Dedifferentiated amniotic fluid mesenchymal stem cell (primary cell): ENCODE data around the gene TRNT1.

Source experiments
- DNase-seq: peaks from one replicate; pipeline ENCODE4 v3.0.0-alpha.2; 2016; ENCODE audit errors: extremely low spot score

TRNT1 gene

DNA sequence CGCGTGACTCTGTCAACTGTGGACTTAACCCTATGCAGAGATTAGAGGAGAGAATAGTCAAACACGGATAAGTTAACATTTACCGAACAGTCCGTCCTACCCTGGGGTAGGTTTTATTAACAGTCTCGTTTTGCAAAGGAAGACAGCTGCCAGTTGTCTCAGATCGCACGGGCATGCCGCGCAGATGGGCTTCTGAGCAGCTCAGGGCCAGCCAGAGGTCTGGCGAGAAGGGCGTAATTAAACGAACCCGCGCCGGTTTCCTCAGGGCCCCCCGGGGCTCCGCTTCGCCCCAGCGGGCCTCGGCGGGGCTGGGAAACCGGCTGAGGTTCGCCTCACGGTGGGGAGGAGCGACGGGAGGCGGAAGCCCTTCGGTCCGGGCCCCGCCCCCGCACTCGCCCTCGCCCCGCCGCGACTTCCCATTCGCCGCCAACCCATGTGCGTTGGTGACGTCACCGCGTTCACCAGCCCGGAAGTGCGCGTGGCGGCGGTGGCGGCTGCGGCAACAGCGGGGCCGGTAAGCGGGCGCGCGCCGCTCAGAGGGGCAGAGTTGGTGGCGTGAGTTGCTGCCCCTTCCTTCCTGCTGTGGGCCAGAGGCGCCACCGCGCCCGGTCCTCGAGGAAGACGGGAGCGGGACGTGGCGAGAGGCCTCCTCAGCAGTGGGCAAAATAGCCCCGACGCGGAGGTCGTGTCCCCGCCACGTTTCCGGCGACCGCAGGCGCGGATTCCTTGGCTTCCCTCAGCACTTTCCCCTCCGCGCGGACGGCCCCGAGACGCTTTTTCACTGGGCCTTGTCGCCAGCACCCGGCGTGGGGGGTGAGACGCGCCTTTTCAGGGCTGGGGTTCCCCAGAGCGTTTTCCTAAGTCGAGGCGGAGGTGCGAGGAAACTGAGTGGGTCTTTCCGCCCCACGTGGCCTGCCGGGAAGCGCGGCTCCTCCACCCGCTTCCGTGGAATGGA is at the start of gene TRNT1:
Gene TRNT1, plus strand, starts transcription at position 464 of the 955 bp plus-strand sequence. CDS start 2,101 bp downstream, outside the sequence.
- DNase-seq = peak; percentile 91

DNA sequence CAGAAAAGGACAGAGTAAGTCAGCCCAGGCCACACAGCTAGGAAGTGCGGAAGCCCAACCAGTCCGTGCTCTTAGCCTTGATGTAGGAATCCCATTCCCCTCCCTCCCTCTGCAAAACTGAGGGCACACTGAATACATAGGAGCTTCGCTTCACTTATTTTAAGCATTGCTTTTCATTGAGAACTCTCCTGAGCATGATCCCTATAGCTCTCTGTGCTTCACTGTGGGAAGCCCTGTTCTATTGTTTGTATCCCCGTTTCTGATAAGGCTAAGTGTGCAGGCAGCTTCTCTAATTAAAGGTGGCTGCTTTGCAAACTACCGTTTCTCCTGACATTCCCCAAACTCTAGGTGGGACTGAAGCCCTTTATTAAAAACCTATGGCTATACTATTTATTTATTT is 46.4 kb upstream of the TRNT1 start:
- no peak for DNase-seq

DNA sequence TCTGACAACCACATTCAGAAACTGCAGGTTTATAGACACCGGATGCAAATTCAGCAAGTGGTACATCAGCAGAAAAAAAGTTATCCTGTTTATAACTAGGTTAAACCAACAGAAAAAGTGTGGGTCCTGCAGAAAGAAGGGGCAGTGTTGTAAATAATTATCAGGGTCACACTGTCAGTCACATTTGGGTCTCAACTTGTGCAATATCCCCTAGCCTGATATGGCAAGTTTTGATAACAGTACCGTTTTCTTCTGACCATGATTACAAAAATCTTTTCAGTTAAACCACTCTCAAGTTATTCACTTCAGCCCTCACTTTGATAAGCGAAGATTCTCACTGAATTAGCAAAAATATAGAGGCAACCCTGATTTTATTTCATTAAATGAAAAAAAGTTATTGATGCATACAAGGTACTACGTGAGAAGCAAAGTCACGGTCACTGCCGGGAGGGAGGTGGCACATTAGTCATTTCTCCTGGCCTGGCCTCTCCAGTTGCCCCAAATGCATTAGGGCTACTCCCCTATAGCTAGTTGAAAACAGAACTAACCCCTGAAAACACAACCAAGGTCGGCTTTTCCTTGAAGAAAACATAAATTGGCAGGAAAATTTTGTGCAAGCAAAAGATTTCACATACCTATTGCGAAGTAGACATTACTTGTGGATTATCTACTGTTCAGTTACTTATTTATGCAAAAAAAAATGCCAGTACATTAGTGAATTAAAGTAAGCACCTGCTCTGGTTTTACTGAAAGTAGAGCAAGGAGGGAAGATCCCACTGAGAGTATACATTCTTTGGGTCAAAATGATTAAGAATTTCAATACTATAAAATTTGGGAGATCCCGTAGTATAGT is 45.1 kb upstream of the TRNT1 start:
- no peak for DNase-seq

DNA sequence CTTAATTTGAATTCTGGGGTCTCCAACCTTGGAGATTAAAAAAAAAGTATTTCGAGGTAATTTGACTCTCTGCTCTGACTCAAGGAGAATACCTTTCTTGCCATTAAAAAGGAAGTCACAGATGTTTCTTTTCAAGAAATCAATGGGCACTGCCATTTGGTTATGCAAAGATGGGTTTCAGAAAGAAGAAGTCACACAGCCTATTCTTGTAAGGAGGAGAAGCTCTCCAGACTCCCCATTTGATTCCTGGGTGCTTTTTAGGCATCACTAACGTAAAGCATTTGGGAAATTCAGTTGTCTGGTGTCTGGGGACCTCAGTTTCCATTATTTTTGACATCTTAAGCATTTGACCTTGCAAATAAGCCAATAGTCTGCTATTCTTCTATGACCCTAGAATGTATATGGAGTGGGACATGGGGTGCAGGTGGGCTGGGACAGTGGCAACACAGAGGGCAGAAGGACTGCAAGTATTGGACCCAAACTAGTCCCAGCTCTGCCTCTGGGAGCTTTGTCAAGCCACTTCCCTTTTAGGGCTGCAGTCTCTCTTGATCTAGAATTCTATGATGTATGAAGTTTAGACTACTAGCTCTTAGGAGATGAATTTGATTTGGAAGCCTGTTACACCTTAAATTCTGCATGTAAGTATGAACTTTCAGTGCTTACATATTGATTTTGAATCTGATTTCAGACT is 44.4 kb upstream of the TRNT1 start:
- no peak for DNase-seq

DNA sequence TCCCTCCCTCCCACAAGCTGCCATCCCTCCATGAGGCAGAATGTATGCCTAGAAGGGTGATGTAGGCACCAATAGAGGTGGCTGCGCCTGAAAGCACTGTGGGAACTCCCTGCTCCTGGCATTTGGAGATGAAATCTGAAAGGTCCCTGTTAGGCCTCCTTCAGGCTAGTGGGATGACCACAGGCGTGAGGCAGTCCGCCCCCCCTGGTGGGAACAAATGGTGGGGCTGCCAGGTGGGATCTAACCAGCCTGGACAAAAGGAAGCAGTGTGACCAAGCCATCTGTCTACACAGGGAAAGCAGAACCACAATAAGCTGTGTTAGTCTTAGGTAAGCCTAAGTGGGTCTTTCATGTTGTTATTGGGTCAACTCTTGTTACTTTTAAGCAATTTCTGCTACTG is 41.9 kb upstream of the TRNT1 start:
- DNase-seq = no peak

DNA sequence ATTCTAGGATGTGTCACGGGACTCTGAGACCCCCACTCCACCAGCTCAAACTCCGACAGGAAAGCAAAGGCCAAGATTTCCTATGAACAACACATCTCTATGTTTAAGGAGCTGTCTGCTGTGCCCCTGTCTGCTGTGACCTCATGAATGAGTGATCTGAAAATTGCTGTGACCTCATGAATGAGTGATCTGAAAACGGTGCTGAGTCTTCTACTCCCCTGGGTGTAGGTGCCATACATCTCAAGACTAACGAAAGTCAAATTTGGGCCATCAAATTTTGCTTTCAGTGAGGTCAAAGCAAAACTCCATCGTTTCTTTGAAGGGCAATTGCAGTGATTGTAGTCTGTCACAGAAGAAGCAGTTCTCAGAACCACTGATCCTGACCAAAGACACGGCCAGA is 41.0 kb upstream of the TRNT1 start:
- DNase-seq = no peak

DNA sequence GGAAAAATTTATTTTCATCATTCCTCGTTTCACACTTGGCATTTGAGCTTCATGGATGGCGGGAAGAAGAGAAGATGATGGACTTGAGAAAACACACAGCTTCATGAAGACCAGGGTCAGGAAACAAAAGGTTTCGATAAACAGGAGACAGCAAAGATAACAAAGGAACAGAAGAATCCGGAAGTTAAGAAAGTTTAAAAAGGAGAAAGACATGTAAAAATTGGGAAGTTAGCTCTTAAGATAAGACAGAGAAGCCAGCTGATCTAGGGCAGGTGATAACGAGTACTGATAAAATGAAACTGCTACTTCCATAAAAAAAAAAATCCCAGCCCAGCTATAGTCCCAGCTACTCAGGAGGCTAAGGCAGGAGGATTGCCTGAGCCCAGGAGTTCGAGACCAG is 40.5 kb upstream of the TRNT1 start:
- DNase-seq = no peak

DNA sequence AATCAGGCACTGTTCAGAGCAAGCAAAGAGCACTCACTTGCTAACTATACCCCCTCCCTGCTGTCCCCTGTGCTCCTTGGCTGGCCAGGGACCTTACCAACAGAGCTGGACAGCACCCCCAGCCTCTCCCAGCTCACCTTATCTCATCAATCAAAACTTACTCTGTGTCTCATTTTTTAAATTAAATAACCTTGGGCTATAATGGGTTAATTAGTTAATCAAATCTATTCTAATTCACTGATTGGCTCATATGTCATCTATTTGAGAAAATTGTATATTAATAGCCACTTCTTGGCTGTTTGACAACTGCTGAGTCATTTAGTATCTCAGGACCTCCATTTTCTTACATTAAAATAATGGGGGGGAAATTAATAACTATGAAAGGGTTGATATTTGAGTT is 39.5 kb upstream of the TRNT1 start:
- no peak for DNase-seq

DNA sequence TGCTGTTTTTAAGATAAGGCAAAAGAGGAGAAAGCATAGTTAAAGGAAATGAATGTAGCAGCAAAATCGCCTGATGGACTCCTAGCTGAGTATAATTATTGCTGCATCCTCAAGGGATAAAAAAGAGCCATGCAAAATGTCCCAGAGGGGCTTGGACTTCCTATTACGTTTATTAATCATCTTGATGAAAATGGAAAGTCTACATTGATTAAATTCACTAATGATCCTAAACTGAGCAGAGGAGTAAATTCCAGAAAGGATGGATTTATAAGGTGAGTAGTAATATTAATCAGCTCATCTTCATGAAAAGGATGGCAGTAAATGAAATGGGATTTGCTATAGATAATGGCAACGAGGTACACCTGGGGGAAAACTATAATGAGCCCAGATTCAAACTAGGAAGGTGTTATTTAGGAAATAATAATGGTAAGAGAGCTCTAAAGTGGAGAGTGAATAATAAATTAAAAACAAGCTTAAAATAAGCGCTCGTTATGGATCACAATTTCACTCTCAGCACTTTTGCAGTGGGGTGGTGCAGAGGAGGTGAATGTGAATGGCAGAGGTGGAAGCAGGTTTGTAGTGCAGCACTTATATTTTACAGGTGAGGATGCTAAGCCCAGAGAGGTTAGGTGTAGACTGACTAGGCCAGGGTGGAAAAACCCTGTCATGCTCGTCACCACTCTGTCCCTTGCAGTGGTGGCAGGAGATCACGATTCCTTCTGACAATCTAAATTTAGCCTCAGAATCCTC is 38.8 kb upstream of the TRNT1 start:
- DNase-seq = no peak

DNA sequence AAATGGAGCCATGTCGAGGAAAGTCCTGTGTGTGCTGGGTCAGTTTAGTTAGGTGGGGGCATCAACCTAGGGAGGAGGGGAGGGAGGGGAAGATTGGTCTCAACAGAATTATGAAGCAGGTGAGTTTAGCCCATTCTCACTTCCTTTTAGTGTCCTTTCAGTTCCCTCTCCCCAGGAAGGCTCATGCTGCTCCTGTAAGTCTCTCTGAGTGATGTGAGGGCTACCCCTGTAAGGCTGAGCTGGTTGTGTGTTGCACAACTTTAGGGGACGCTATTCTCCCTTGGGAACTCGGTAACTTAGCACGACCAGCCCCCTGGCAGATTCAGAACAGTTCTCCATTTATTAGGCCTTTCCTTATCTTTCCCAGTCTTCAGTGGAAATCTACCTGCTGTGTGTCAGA is 37.7 kb upstream of the TRNT1 start:
- DNase-seq = no peak

DNA sequence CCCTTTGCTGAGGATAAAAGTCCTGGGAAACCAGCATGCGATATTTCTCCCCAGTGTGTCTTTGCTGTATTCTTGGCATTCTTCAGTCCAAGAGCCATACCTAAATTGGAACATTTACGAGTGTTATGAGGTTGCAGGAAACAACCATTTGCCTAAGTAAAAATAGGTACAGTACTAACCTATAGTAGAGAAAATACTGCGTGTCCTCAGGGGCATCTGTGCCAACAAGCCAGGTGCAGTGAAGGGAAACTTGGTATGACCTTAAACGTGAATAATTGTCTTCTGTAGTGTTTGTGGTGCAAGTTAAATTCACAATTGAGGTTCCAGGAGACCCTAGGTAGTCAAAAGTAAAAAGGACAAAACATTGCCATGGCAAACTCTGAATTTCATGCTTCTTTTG is 28.8 kb upstream of the TRNT1 start:
- no peak for DNase-seq

DNA sequence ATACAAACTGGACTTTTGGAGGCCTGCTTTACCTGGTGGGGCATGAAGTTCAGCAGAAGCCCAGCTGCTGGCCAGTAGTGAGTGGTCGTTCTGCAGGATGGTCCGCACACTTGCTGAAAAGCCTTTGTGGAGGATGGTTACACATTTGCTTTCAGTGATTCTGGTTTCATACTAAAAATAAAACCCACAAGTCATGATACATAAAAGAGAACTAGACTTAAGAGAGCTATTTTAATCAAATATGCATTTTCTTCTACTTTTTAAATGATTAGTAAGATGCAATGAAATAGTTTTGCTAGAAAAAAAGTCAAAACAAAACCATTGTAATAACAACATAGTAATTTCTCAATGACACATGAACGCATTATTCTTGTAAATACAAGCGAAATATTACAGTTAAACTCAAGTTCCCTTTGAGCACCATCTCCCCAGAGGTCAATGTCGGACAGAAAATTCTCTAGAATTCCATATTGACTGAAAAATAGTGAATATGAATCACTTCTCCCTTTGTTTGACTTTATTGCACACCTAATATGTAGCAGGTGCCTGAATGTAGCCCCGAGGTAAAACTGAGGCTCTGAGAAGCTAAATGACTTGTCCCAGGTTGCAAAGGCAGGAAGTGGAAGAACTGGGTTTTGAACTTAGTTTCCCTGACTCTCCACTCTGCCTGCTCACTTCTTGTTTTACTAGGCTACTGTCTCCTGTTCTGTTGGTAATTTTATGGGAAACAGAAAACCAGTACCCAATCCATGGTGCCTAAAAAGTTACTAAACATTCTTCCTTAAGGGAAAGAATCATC is 24.9 kb upstream of the TRNT1 start:
- DNase-seq = no peak

DNA sequence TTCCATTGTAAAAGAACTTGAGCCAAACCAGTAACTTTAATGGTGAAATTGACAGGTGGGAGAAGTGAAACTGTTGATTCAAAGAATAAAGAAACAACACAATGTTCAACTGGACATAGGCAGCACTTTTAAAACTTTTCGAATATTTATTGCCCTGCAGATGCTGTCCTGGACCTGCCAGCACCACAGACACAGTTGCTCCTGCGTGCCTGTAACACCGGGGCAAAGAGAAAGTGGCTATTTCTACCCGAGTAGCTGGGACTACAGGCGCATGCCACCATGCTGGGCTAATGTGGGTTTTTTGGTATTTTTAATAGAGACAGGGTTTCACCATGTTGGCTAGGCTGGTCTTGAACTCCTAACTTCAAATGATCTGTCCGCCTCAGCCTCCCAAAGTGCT is 24.0 kb upstream of the TRNT1 start:
- DNase-seq = no peak

DNA sequence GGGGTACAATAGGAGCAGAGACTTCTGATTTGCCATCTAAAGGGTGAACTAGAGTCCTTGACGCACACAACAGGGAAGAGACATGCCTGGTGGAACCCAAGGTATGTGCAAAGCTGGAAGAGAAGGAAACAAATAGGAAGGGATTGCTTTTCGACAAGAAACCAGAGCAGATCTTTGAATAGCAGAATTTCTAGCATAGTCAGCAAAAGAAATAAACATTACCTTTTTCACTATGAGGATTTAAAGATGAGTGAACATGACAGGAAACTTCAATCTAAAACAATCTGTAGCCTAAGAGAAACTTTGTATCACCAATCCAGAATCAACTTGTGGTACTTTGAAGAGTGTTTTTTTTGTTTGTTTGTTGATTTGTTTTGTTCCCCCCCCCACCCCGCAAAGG is 21.5 kb upstream of the TRNT1 start:
- DNase-seq = no peak

DNA sequence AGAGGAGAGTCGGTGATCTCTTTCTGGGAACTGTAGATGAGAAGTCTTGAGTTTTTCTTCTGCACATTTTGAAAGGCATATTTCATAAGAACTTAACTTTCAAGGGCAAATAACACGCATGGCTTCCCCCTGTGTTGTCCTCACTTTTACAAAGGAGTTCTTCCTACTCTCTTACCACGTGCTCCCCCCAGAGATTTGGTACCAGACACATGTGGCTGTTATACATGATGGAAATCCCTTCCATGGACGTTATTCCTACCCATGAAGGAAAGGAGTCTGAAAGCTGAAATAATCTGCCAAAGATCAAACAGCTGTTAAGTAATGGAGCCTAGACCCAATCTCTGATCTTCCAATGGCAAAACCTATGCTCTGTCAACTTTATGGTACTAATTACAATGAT is 20.9 kb upstream of the TRNT1 start:
- no peak for DNase-seq

DNA sequence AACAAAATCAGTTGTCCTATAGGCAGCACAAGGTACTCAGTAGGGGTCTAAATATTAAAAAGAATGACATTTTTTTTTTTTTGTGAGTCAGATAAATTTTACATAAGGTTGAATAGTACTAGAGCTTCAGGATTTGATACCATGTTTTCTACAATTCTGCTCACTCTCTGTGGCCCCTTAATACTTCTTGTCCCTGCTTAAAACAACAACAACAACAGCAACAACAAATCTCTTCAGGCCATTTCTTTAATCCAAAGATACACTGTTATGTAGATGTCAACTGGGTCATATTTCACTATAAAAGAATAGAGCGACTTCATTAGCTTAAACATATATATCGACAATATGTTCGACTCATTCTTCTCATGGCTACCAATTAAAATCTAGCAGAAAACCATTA is 19.6 kb upstream of the TRNT1 start:
- DNase-seq = no peak

DNA sequence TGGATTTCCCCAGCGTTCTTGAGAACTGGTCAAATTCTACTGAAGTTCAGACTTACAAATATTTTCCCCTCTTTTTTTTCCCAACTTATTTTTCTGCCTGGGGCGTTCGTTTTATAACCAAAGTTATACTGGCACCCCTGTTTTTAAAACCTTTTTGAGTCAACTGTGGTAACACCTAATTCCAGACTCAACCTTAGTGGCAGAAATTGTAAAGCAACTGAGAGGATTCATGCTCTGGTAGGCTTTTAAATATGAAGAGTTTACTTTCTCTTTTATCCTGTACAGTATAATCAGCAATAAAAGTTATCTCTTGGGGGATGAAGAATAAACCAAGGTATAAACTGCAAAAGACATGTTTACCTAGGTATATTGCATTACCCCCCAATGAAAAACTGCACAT is 18.9 kb upstream of the TRNT1 start:
- no peak for DNase-seq

DNA sequence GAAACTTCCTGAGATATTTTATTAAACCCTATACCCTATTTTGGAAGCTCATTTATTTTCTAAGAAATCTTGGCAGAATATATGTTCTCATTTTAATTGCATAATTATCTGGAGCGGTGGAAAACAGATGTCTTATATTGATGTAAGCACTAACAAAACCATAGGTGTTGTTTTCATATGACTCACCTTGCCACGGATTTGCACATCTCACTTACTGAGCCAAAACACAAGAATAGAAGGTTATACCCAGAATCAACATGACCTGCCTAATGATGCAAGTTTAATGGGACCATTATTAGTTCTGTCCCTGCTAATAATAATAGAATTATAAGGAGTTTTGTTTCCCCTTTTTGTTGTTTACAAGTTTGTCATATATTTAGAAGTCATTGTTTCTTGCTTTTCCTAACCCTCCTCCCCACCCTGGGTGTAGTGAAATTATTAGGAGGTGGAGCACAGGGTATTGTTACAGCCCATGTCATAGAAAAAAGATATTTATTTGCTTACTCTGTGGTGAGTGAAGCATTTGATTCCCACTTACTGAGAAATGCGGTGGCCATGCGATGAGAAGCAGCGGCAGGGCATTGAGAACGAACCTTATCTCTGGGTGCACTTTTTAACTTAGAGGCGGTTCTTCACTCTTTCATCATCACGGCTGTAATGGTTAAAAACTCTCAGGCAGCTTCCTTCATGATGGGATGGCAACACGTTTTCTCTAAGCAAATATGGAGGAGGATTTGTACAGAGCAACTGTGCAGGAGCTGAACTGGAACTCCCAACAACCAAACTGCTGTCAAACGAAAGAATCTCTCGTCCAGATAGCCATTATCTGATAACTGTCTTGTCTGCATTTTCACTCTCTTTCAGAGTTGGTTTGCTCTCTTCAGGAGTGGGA is 17.1 kb upstream of the TRNT1 start:
- DNase-seq = no peak

DNA sequence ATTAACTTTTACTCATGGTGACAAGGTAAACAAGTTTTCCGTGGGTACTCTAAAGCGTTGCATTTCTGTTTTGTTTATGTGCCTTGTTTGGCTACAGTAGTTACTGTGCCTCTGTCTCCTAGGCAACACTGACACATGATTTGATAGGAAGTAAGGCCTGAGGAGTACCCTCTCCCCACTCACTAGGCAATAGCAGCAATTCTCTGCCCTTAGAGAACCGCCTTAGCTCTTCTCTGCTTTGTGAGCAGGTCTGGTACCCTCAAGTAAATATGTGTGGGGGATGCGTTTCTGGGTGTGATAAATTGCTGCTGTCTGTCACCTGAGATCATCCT is 16.5 kb upstream of the TRNT1 start, which contains the start of gene IL5RA:
Gene IL5RA, minus strand, starts transcription at position 76 of the 332 bp plus-strand sequence. CDS start 5,390 bp downstream, outside the sequence.
- DNase-seq = no peak
